Measurements from ENCODE around the gene GOLGA8B.
"Not testable (repeated sequence)": the region's sequence is repeated elsewhere in the genome, so short reads cannot be mapped to it uniquely, and the experiment has no call there.

Gene GOLGA8B

DNA sequence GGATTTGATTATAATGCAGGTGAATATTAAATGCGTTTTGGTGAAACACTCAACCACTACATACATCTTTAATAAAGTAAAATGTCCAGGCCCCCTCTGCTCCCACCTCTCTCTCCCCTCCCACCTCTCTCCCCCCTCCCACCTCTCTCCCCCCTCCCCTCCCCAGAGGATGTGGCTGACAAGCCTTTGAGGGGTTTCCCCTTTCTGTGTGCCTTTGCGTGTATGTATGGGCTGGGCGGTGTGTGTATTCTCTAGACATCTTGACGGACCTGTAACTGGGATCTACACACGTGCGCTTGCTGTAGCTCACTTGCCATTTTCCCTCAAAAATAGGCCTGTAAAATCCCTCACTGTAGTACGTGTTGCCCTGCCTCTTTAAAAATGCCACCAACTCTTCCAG lies 28.3 kb downstream of the GOLGA8B start:
- not testable (repeated sequence) for DNase-seq

DNA sequence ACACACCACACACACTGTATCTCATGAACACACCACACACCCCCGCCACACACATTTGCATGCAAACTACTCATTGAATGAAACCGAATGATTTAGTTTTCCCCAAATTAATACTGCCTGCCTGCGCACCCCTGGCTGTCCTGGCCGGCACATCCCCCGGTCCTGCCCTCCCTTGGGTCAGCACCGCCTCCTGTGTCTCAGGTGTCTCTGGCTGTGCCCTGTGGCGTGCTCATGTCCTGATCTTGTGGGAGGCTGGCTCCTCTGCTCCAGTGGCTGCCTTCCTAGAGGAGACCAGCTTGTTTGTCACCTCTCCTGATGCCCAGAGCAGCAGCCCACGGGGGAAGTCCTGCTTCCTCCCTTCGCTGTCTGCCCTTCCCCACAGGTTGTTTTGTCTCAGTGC lies 28.7 kb downstream of the GOLGA8B start:
- not testable (repeated sequence) for DNase-seq

DNA sequence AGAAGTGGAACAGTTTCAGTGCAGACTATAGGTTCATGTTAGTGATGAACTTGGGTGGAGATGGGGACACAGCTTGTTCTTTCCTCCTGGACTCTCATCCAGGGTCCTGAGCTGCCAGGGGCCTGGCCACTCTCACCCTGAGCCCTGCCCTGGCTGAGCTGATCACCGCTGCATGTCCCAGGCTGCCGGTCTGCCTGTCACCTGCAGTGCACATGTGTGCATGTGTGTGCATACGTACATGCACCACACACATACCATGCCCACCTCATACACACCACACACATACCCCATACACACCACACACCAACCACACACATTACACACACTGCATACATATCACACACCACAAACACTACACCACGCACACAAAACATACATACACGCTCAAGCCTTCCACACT lies 29.3 kb downstream of the GOLGA8B start:
- not testable (repeated sequence) for DNase-seq

DNA sequence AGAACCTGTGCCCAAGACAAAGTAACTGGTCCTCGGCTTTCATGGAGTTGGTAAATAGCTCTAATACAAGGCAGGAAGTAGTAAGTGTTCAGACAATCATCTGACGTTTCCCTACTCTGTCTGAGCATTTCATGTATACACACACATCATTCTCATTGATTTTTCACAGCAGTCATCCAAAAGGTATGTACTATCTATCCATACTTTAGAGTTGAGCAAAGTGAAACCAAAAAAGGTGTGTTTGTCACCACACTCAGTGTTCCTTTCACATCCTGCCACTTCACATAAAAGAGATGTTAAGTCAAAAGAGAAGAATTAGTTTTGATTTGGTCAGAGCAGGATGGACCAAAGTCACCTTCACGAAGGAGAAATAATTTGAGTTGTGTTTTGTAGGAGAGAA lies 33.3 kb downstream of the GOLGA8B start:
- DNase-seq: not testable (repeated sequence)

DNA sequence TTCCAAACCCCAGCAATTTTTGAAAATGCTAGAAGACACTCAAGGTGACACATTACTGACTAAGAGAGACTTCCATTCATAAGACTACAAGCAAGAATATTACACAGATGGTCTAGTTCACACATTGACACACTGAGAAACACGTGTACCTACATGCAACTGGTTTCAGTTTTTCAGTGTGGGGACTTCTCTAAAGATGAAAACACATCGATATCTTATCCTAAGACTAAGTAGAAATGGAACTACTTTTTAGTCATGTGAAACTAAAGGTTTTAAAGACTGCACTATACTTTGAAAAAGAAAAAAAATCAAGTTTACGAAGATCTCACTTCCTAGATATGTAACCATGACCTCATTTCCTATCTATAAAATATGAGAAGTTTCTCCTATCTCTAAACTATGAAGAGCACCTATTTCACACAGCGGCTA lies 34.1 kb downstream of the GOLGA8B start:
- DNase-seq: not testable (repeated sequence)

DNA sequence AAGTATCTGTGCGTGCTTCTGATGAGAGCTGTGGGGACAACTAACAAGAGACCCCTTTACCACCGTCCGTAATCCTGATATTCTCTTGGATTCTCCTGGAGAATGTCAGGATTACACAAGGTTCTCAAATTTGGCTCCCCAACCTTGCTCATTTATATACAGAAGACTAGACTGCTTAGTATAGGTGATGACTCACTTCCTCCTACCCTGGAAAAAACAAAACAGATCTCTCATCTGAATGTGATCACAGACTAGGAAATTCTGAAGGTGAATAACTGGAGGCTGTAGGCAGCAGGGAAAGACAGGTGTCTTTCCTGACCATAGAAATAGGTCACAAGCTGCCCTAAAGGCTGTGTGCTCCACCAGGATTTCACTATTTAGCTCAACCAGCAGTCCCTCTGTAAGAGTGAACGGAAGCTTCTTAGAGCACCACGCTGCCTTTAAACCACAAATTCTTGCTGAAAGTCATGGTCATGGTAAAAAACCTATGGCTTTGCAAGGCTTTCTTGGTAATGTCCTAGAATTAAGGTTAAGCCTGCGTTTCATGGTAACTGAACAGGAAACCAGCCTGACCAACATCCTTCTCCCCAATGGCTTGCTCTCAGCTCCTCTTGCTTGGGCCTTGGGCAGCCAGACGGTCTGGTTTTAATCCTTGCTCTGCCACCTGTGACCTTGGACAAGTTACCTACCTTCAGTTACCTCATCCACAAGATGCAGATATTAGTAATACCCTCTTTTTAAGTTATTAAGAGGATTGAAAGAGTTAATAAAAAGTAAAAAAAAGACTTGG lies 39.4 kb downstream of the GOLGA8B start:
- DNase-seq: not testable (repeated sequence)

DNA sequence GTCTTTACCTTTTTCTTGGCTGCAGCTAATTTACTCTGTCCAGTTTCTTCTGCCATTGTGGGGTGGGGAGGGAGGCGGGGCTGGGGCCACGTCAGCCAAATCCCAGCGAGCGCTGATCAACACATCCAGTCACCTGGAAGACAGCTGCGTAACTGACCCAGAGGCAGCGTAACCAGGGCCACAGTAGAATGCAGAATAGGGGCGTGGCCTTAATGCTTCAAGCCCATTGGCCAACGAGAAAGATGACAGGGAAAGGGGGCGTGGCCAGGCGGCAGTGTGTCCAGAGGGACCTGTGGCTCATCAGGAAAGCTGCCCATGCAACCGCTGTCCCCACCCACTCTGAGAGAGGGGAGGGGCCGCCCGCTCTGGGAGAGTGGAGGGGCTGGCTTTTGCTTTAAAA lies 47.6 kb downstream of the GOLGA8B start:
- not testable (repeated sequence) for DNase-seq
